Testis (tissue), 3 donors: Measurements from ENCODE around the gene SLC19A1. TPM values are rescaled to one million over a fixed set of nuclear protein-coding genes. Genes with fewer than 3 reads are reported as not detected.

Experiments
- DNase-seq: peaks from one replicate; pipeline ENCODE4 v3.0.0-alpha.2; 2019
- H3K27ac ChIP-seq, 2 donors: fragments of 200-600 bp; sonication (generic); one replicate each; pipeline ENCODE4 v1.5.1; 2019
- H3K27me3 ChIP-seq: fragments of 200-600 bp; sonication (generic); one replicate; pipeline ENCODE4 v1.5.1; 2019
- H3K36me3 ChIP-seq: fragments of 200-600 bp; sonication (generic); one replicate; pipeline ENCODE4 v1.5.1; 2017; ENCODE audit warnings: low read depth; ENCODE audit errors: missing control alignments
- H3K4me1 ChIP-seq: fragments of 200-600 bp; sonication (generic); one replicate; pipeline ENCODE4 v1.5.1; 2019
- H3K4me3 ChIP-seq, 2 donors: fragments of 200-600 bp; sonication (generic); one replicate each; pipeline ENCODE4 v1.5.1; 2017 to 2019
- H3K9me3 ChIP-seq: fragments of 200-600 bp; sonication (generic); one replicate; pipeline ENCODE4 v1.5.1; 2017
- POLR2A ChIP-seq: fragments of 450-650 bp; IDR thresholded peaks from one replicate; pipeline ENCODE4 v1.6.1; 2017; ENCODE audit warnings: antibody characterized with exemption, mild to moderate bottlenecking, moderate library complexity
- WGBS, 2 donors: methylation state at CpG; one replicate each; pipeline ENCODE4 v1.1.5; 2018; 5-methylcytosine and 5-hydroxymethylcytosine counted together
- intact Hi-C: fragments of 100-400 bp; cut with DNase I; formaldehyde crosslinking; loops from one replicate; pipeline ENCODE4 v1.15.1; 2023; ENCODE audit warnings: low total_unique reads
- polyA plus RNA-seq: library from polyadenylated mRNA; stranded (reverse); fragments of 350-450 nt; fragmentation: Illumina TruSeq; extraction: RNeasy Lipid Tissue Mini Kit (QIAGEN cat#74804); gene quantifications from one replicate; pipeline ENCODE4 v1.2.3, GENCODE V29; 2014; ENCODE audit warnings: low read depth, low replicate concordance; ENCODE audit not compliant: insufficient read depth
- total RNA-seq, 2 donors: library from RNA; depleted of rRNA; stranded (reverse); fragments of >200 nt; gene quantifications; one replicate each; pipeline ENCODE4 v1.2.3, GENCODE V29; 2016
- TF ChIP-seq, protein P1 (sequence below), 3 experiments: fragments of 450-650 bp in 2 of 3; fragments of 200-600 bp in 1 of 3; sonication (generic) in 1 of 3; IDR thresholded peaks; one replicate each; pipeline ENCODE4 v1.5.1; 2016 to 2019; ENCODE audit warnings: antibody characterized with exemption in 3 of 3, mild to moderate bottlenecking in 2 of 3, moderate library complexity in 1 of 3

The SLC19A1 gene
- total and polyA plus RNA-seq, 3 donors from 2014 or later, result 5.5 to 17.4 (median 15.7) TPM

DNA sequence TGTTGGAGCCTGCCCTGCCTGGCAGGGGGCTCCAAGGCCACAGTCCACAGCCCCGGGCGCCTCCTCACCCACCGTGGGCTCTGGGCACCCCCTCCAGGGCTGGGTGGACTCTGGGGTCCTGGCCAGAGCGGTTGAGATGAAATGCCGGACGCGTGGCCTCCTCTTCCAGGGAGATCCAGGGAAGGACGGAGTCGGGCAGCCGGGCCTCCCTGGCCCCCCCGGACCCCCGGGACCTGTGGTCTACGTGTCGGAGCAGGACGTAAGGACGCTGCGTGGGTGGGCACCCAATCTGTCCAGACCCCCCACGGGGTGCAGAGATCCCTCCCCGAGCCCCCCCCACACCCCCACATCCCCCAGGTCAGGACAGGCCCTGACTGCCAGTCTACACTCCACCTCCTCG is 51.2 kb downstream of the SLC19A1 start:
- no peaks in the 10 kb centered on the region for H3K36me3 ChIP-seq
- WGBS, 2 donors, result 91% methylated on average over 20 of the region's 20 CpGs; no CpG with 5 or more reads in 1 of the 2 donors

DNA sequence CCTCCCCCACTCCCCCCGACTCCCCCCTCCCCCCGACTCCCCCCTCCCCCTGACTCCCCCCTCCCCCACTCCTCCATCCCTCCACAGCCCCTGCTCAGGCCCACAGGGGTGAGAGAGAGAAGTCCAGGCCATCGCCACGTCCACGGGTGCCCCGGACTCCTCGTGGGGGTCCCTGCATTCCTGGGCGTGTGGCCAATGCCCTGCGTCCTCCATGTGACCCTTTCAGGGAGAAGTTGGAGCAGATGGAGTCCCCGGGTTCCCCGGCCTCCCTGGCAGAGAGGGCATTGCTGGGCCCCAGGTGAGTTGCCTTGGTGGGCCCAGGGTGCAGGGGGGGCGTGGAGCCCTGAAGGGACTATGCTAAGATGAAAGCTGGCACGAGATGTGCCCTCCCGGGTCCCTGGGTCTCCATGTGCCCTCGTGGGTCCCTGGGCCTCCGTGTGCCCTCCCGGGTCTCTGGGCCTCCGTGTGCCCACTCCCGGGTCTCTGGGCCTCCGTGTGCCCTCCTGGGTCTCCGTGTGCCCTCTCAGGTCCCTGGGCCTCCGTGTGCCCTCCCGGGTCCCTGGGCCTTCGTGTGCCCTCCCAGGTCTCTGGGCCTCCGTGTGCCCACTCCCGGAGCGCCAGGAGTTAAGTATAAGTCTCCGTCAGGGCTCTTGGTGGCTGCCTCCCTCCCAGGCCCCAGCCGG is 52.0 kb downstream of the SLC19A1 start:
- Histone ChIP-seq H3K36me3 (no peaks in the 10 kb centered on the region), H3K27ac (no peak overlapping the region)
- 68 to 81% methylated on average over 10 to 27 of the region's 29 CpGs for WGBS, 2 donors

More for the DNA sequence above, 51.2 kb downstream of the SLC19A1 start:
- intact Hi-C loops, result no loop called here
- DNase-seq, result no peak
- no peak overlapping the region for H3K27ac ChIP-seq
- no peak overlapping the region for H3K4me3 ChIP-seq
- no peaks in the 10 kb centered on the region for H3K4me1 ChIP-seq
- no peaks in the 10 kb centered on the region for H3K27me3 ChIP-seq
- TF ChIP-seq POLR2A, result no peak
- TF ChIP-seq, protein P1, sequence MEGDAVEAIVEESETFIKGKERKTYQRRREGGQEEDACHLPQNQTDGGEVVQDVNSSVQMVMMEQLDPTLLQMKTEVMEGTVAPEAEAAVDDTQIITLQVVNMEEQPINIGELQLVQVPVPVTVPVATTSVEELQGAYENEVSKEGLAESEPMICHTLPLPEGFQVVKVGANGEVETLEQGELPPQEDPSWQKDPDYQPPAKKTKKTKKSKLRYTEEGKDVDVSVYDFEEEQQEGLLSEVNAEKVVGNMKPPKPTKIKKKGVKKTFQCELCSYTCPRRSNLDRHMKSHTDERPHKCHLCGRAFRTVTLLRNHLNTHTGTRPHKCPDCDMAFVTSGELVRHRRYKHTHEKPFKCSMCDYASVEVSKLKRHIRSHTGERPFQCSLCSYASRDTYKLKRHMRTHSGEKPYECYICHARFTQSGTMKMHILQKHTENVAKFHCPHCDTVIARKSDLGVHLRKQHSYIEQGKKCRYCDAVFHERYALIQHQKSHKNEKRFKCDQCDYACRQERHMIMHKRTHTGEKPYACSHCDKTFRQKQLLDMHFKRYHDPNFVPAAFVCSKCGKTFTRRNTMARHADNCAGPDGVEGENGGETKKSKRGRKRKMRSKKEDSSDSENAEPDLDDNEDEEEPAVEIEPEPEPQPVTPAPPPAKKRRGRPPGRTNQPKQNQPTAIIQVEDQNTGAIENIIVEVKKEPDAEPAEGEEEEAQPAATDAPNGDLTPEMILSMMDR (IDR thresholded peaks at IDR 0.05), result no peak
- H3K9me3 ChIP-seq, result no peaks in the 10 kb centered on the region

DNA sequence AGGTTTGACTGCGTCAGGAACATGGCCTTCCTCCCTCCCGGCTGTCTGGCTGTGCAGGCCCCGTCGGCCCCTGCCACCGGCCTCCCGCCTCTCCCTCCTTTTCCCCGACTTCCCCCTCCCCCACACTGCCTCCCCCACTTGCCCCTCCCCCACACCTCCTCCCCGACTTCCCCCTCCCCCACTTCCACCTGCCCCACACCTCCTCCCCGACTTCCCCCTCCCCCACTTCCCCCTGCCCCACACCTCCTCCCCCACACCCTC is 52.6 kb downstream of the SLC19A1 start:
- no peaks in the 10 kb centered on the region for H3K4me1 ChIP-seq
- no peaks in the 10 kb centered on the region for H3K9me3 ChIP-seq
- no peaks in the 10 kb centered on the region for H3K27me3 ChIP-seq
- H3K4me3 ChIP-seq, result no peak overlapping the region
- no peaks in the 10 kb centered on the region for H3K36me3 ChIP-seq
- TF ChIP-seq, protein P1 (IDR thresholded peaks at IDR 0.05), result no peak
- no peak for TF ChIP-seq POLR2A
- intact Hi-C loops, result no loop called here
- DNase-seq, result no peak
- H3K27ac ChIP-seq, result no peak overlapping the region
- WGBS, 2 donors, result 52 to 80% methylated on average over 7 to 9 of the region's 9 CpGs

More for the DNA sequence above, 52.0 kb downstream of the SLC19A1 start:
- Histone ChIP-seq H3K4me1 (no peaks in the 10 kb centered on the region), H3K9me3 (no peaks in the 10 kb centered on the region), H3K4me3 (no peak overlapping the region), H3K27me3 (no peaks in the 10 kb centered on the region)
- DNase-seq, result no peak
- intact Hi-C loops, result no loop called here
- TF ChIP-seq POLR2A, result no peak
- TF ChIP-seq, protein P1 (IDR thresholded peaks at IDR 0.05), result no peak

DNA sequence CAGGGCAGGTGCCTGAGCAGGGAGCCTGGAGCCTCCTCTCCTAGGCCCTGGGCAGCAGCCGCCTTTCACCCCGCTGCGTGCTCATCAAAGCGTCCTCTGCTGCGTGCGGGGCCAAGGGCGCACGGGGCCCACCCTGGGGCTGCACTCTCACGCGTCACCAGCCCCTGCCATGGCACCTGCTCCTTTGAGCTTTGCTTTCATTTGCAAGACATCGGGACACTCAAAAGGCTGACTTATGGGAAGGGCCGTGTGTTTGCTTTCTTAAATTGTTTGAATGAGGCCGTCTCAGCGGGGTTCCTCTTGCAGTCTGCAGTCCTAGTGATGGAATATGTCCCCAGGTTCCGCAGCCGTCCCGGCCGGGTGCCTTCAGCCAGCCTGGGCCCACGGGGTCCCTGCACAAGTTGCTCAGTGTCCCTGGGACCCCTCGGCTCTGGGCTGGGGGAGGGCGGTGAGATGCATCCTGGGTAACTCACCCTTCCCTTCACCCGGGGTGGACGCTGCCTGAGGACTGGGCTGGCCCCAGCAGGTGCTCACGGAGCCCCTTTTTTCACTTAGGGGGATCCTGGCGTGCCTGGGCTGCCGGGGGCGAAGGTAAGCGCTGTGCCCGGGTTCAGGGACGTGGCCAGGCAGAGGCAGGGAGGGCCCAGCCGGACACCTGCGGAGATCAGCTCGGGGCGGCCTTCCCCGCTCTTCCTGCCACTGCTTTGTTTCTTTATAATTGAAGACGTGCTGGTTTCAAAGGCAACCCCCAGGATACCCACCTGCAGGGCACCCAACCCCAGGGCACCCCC is 53.1 kb downstream of the SLC19A1 start:
- Histone ChIP-seq H3K36me3 (no peaks in the 10 kb centered on the region), H3K9me3 (no peaks in the 10 kb centered on the region), H3K4me3 (no peak overlapping the region), H3K4me1 (no peaks in the 10 kb centered on the region), H3K27me3 (no peaks in the 10 kb centered on the region), H3K27ac (no peak overlapping the region)
- TF ChIP-seq POLR2A, result no peak
- TF ChIP-seq, protein P1 (IDR thresholded peaks at IDR 0.05), result no peak
- WGBS, 2 donors, result 83 to 93% methylated on average over 19 to 36 of the region's 36 CpGs
- no peak for DNase-seq
- intact Hi-C loops, result no loop called here
